WTC11 (cell line): Measurements from ENCODE around the gene TTC39B. TPM values are rescaled to one million over a fixed set of nuclear protein-coding genes. Genes with fewer than 3 reads are reported as not detected.
A peak's percentile ranks its signal among the peaks of the same experiment; 100 is the strongest.

Experiments
- ATAC-seq: fragments of 200-7000 bp; cut with Tn5 transposase; 2 replicates; pipeline ENCODE4 v1.10.0; 2021; ENCODE audit warnings: mild to moderate bottlenecking, moderate library complexity
- CTCF ChIA-PET: fragments of 300-600 bp; sonication (Branson Sonifier 250); formaldehyde crosslinking; loops from one replicate; lab custom pipeline; 2021; ENCODE audit warnings: antibody characterized with exemption; lab: Charles Lee
- POLR2A ChIA-PET: fragments of 350-600 bp; sonication (Branson Sonifier 250); formaldehyde crosslinking; loops from one replicate; lab custom pipeline; 2021; ENCODE audit warnings: antibody characterized with exemption; lab: Charles Lee
- DNase-seq: peaks from one replicate; pipeline ENCODE4 v3.0.0; 2021; ENCODE audit warnings: low spot score
- H3K27ac Mint-ChIP-seq: 2 replicates; pipeline ENCODE4 v1.8.0; 2021; ENCODE audit warnings: mixed read lengths
- H3K27me3 Mint-ChIP-seq: 2 replicates; pipeline ENCODE4 v1.8.0; 2021; ENCODE audit warnings: low read depth, mild to moderate bottlenecking, moderate library complexity, mixed read lengths
- H3K36me3 Mint-ChIP-seq: 2 replicates; pipeline ENCODE4 v1.8.0; 2021; ENCODE audit warnings: mixed read lengths
- H3K4me1 Mint-ChIP-seq: 2 replicates; pipeline ENCODE4 v1.8.0; 2022; ENCODE audit warnings: mixed read lengths
- H3K4me3 Mint-ChIP-seq: 2 replicates; pipeline ENCODE4 v1.8.0; 2021; ENCODE audit warnings: mild to moderate bottlenecking, moderate library complexity, mixed read lengths
- H3K9me3 Mint-ChIP-seq: 2 replicates; pipeline ENCODE4 v1.8.0; 2021; ENCODE audit warnings: mixed read lengths
- AR ChIP-seq: fragments of 250-450 bp; sonication (Bioruptor Pico); IDR thresholded peaks from 2 replicates; pipeline ENCODE4 v1.9.0; 2021; ENCODE audit warnings: mild to moderate bottlenecking
- CBFB ChIP-seq: sonication (generic); formaldehyde crosslinking; IDR thresholded peaks from 2 replicates; pipeline ENCODE4 v1.8.1; 2022; ENCODE audit warnings: mild to moderate bottlenecking, low read depth, missing genetic modification reagents
- CTCF ChIP-seq: fragments of 200-600 bp; IDR thresholded peaks from 2 replicates; pipeline ENCODE4 v1.8.0; 2022; ENCODE audit warnings: antibody characterized with exemption
- FOXK1 ChIP-seq: sonication (generic); formaldehyde crosslinking; IDR thresholded peaks from 2 replicates; pipeline ENCODE4 v1.8.0; 2022; ENCODE audit warnings: mild to moderate bottlenecking, moderate library complexity, missing genetic modification reagents
- FOXP1 ChIP-seq: sonication (generic); formaldehyde crosslinking; IDR thresholded peaks from 2 replicates; pipeline ENCODE4 v1.8.0; 2022; ENCODE audit warnings: missing genetic modification reagents, mild to moderate bottlenecking, moderate library complexity, borderline replicate concordance
- GABPB1 ChIP-seq: sonication (generic); formaldehyde crosslinking; IDR thresholded peaks from 2 replicates; pipeline ENCODE4 v1.8.1; 2023; ENCODE audit warnings: mild to moderate bottlenecking, missing genetic modification reagents
- GTF2I ChIP-seq: fragments of 250-450 bp; sonication (Bioruptor Pico); conservative IDR thresholded peaks from 2 replicates; pipeline ENCODE4 v1.4.0; 2021; ENCODE audit warnings: mild to moderate bottlenecking
- HMGA2 ChIP-seq: fragments of 250-450 bp; sonication (Bioruptor Pico); IDR thresholded peaks from 2 replicates; pipeline ENCODE4 v1.4.0; 2021; ENCODE audit warnings: mild to moderate bottlenecking, moderate library complexity
- IRF2 ChIP-seq: sonication (generic); formaldehyde crosslinking; IDR thresholded peaks from 2 replicates; pipeline ENCODE4 v1.8.0; 2022; ENCODE audit warnings: low read depth, missing genetic modification reagents, borderline replicate concordance
- MYBL2 ChIP-seq: sonication (generic); formaldehyde crosslinking; IDR thresholded peaks from 2 replicates; pipeline ENCODE4 v1.8.1; 2023; ENCODE audit warnings: mild to moderate bottlenecking, moderate library complexity, missing genetic modification reagents
- NFATC4 ChIP-seq: fragments of 250-450 bp; sonication (Bioruptor Pico); IDR thresholded peaks from 2 replicates; pipeline ENCODE4 v1.9.0; 2021; ENCODE audit warnings: mild to moderate bottlenecking
- NFYB ChIP-seq: sonication (generic); formaldehyde crosslinking; conservative IDR thresholded peaks from 2 replicates; pipeline ENCODE4 v1.8.0; 2022; ENCODE audit warnings: low read depth, missing genetic modification reagents
- PREB ChIP-seq: sonication (generic); formaldehyde crosslinking; IDR thresholded peaks from 2 replicates; pipeline ENCODE4 v1.8.1; 2022; ENCODE audit warnings: mild to moderate bottlenecking, missing genetic modification reagents, moderate library complexity, borderline replicate concordance
- ZNF121 ChIP-seq: sonication (generic); formaldehyde crosslinking; IDR thresholded peaks from 2 replicates; pipeline ENCODE4 v1.8.0; 2023; ENCODE audit warnings: missing genetic modification reagents
- ZNF317 ChIP-seq: sonication (generic); formaldehyde crosslinking; IDR thresholded peaks from 2 replicates; pipeline ENCODE4 v1.8.1; 2023; ENCODE audit warnings: low read depth, mild to moderate bottlenecking, moderate library complexity, missing genetic modification reagents, borderline replicate concordance
- ZNF532 ChIP-seq: fragments of 250-450 bp; sonication (Bioruptor Pico); IDR thresholded peaks from 2 replicates; pipeline ENCODE4 v1.9.0; 2021; ENCODE audit warnings: mild to moderate bottlenecking, borderline replicate concordance
- ZSCAN18 ChIP-seq: fragments of 250-450 bp; sonication (Bioruptor Pico); IDR thresholded peaks from 2 replicates; pipeline ENCODE4 v2.1.2; 2022; ENCODE audit warnings: mild to moderate bottlenecking, moderate library complexity
- total RNA-seq: library from RNA; stranded (reverse); gene quantifications from 3 replicates; pipeline ENCODE4 v1.2.3, GENCODE V29; 2021
- TF ChIP-seq, protein P1 (sequence below): sonication (generic); formaldehyde crosslinking; IDR thresholded peaks from 2 replicates; pipeline ENCODE4 v1.8.1; 2023; ENCODE audit warnings: mild to moderate bottlenecking, moderate library complexity, missing genetic modification reagents
- TF ChIP-seq, protein P2 (sequence below): sonication (generic); formaldehyde crosslinking; IDR thresholded peaks from 2 replicates; pipeline ENCODE4 v1.8.0; 2022; ENCODE audit warnings: mild to moderate bottlenecking, missing genetic modification reagents

TTC39B gene
- total RNA-seq, 1 experiment from 2014 or later = 12.5 TPM

DNA sequence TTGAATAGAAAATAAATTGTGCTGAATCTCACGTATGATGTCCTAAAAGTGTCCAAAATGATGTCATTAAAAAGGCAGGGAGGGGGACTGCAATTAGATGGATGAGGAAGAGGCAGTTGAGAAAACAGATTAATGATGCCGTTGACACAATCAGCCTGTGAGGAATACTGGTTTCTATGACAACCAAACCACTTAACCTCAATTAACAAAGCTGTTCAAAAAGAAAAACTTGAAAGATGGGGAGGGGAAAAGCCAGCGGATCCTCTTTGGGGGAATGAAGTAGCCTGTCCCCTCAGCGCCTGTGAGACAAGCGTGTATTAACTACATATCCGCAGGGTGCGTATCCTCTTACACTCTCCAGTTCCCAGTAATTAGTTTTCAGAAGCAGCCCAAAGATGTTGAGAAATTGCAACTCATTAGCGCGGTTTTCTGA is 160.7 kb downstream of the TTC39B start (continued):
- TF ChIP-seq ZNF532 (CRISPR knock-in tag) = no peak
- no peak for TF ChIP-seq MYBL2 (CRISPR knock-in tag)
- no peak for TF ChIP-seq GABPB1 (CRISPR knock-in tag)
- no peak for TF ChIP-seq FOXK1 (CRISPR knock-in tag)
- TF ChIP-seq NFYB (CRISPR knock-in tag) = no peak
- TF ChIP-seq ZNF121 (CRISPR knock-in tag) = no peak
- no peak for TF ChIP-seq HMGA2 (CRISPR knock-in tag)
- no peak for TF ChIP-seq CBFB (CRISPR knock-in tag)

- no peaks in the 10 kb centered on the region for H3K27me3 Mint-ChIP-seq
- TF ChIP-seq FOXP1 (CRISPR knock-in tag) (no peak), AR (no peak)
- H3K4me3 Mint-ChIP-seq = no peak overlapping the region
- ChIA-PET CTCF (no interaction called here), POLR2A (no interaction called here)
- H3K36me3 Mint-ChIP-seq = peaks cover 7% of the 10 kb centered on the region; the same call in 1 of the 2 replicates
- no peak for ATAC-seq
- DNase-seq = no peak
- H3K9me3 Mint-ChIP-seq = peaks cover 3% of the 10 kb centered on the region; the same call in 1 of the 2 replicates
- H3K27ac Mint-ChIP-seq = no peak overlapping the region; the same call in 1 of the 2 replicates
- peaks cover 46% of the 10 kb centered on the region for H3K4me1 Mint-ChIP-seq
These were observed 162.4 kb downstream of the TTC39B start for GRCh38 chr9:15144622-15145061.

GRCh38 chr9:15142878-15143534 is 164.0 kb downstream of the TTC39B start:
- Mint-ChIP-seq H3K36me3 (peaks cover 7% of the 10 kb centered on the region; the same call in 1 of the 2 replicates), H3K27ac (no peak overlapping the region), H3K4me1 (peaks cover 61% of the 10 kb centered on the region), H3K27me3 (no peaks in the 10 kb centered on the region), H3K4me3 (no peak overlapping the region), H3K9me3 (peaks cover 5% of the 10 kb centered on the region; the same call in 1 of the 2 replicates)
- DNase-seq = no peak
- CTCF ChIA-PET = interaction anchor here (1.0 kb wide), 1 partner anchor 39 kb away, joined by 3 read pairs; no protein-coding TSS in a partner anchor
- POLR2A ChIA-PET = no interaction called here
- ATAC-seq = peak; percentile 78
- TF ChIP-seq ZSCAN18 (CRISPR knock-in tag) (no peak), IRF2 (CRISPR knock-in tag) (no peak), CTCF (peak; percentile 67), GTF2I (CRISPR knock-in tag) (no peak), ZNF317 (CRISPR knock-in tag) (no peak), PREB (CRISPR knock-in tag) (no peak), NFATC4 (no peak)
- TF ChIP-seq, protein P1, sequence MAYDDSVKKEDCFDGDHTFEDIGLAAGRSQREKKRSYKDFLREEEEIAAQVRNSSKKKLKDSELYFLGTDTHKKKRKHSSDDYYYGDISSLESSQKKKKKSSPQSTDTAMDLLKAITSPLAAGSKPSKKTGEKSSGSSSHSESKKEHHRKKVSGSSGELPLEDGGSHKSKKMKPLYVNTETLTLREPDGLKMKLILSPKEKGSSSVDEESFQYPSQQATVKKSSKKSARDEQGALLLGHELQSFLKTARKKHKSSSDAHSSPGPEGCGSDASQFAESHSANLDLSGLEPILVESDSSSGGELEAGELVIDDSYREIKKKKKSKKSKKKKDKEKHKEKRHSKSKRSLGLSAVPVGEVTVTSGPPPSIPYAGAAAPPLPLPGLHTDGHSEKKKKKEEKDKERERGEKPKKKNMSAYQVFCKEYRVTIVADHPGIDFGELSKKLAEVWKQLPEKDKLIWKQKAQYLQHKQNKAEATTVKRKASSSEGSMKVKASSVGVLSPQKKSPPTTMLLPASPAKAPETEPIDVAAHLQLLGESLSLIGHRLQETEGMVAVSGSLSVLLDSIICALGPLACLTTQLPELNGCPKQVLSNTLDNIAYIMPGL (CRISPR knock-in tag) = 0 out of 2 replicates have a peak, but pooled peaks have one; percentile 30
- TF ChIP-seq, protein P2, sequence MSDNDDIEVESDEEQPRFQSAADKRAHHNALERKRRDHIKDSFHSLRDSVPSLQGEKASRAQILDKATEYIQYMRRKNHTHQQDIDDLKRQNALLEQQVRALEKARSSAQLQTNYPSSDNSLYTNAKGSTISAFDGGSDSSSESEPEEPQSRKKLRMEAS (CRISPR knock-in tag) = 0 out of 2 replicates have a peak, but pooled peaks have one; percentile 21
